ENCODE results near the gene TOP2B. TPM values are rescaled to one million over a fixed set of nuclear protein-coding genes. Genes with fewer than 3 reads are reported as not detected.

The TOP2B gene, protein sequence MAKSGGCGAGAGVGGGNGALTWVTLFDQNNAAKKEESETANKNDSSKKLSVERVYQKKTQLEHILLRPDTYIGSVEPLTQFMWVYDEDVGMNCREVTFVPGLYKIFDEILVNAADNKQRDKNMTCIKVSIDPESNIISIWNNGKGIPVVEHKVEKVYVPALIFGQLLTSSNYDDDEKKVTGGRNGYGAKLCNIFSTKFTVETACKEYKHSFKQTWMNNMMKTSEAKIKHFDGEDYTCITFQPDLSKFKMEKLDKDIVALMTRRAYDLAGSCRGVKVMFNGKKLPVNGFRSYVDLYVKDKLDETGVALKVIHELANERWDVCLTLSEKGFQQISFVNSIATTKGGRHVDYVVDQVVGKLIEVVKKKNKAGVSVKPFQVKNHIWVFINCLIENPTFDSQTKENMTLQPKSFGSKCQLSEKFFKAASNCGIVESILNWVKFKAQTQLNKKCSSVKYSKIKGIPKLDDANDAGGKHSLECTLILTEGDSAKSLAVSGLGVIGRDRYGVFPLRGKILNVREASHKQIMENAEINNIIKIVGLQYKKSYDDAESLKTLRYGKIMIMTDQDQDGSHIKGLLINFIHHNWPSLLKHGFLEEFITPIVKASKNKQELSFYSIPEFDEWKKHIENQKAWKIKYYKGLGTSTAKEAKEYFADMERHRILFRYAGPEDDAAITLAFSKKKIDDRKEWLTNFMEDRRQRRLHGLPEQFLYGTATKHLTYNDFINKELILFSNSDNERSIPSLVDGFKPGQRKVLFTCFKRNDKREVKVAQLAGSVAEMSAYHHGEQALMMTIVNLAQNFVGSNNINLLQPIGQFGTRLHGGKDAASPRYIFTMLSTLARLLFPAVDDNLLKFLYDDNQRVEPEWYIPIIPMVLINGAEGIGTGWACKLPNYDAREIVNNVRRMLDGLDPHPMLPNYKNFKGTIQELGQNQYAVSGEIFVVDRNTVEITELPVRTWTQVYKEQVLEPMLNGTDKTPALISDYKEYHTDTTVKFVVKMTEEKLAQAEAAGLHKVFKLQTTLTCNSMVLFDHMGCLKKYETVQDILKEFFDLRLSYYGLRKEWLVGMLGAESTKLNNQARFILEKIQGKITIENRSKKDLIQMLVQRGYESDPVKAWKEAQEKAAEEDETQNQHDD (N-terminal part only)
- total RNA-seq (100 to 1,000 TPM in 1 of 2 donors, 10 to 100 TPM in 1; 92.7 to 100 TPM), polyA plus RNA-seq (ENCODE audit: insufficient read length in 6 of 6) (100 to 1,000 TPM; 247 to 310 (median 280) TPM)
- long read RNA-seq, donor 1, full-length matches to known transcripts: 4 of 73 reads
- long read RNA-seq, donor 1, partial matches to known transcripts: 69 of 73 reads
- long read RNA-seq, donor 1, other reads (novel, unspliced or antisense): 0 of 73 reads
- long read RNA-seq, donor 2, full-length matches to known transcripts: 4 of 29 reads
- long read RNA-seq, donor 2, partial matches to known transcripts: 25 of 29 reads
- long read RNA-seq, donor 2, other reads (novel, unspliced or antisense): 0 of 29 reads
- long read RNA-seq, donor 3, full-length matches to known transcripts: 7 of 7 reads
- long read RNA-seq, donor 3, partial matches to known transcripts: 0 of 7 reads
- long read RNA-seq, donor 3, other reads (novel, unspliced or antisense): 0 of 7 reads
- long read RNA-seq, donor 4: 0 reads
- long read RNA-seq, donor 5, full-length matches to known transcripts: 3 of 27 reads
- long read RNA-seq, donor 5, partial matches to known transcripts: 24 of 27 reads
- long read RNA-seq, donor 5, other reads (novel, unspliced or antisense): 0 of 27 reads
- long read RNA-seq, donor 6, full-length matches to known transcripts: 3 of 9 reads
- long read RNA-seq, donor 6, partial matches to known transcripts: 6 of 9 reads
- long read RNA-seq, donor 6, other reads (novel, unspliced or antisense): 0 of 9 reads
- long read RNA-seq, donor 7, full-length matches to known transcripts: 2 of 2 reads
- long read RNA-seq, donor 7, partial matches to known transcripts: 0 of 2 reads
- long read RNA-seq, donor 7, other reads (novel, unspliced or antisense): 0 of 2 reads
- long read RNA-seq, donor 8, full-length matches to known transcripts: 2 of 8 reads
- long read RNA-seq, donor 8, partial matches to known transcripts: 6 of 8 reads
- long read RNA-seq, donor 8, other reads (novel, unspliced or antisense): 0 of 8 reads
- long read RNA-seq, donor 9: 0 reads
- long read RNA-seq, donor 10, partial matches to known transcripts: 3 of 3 reads
- long read RNA-seq, donor 10, other reads (novel, unspliced or antisense): 0 of 3 reads
- long read RNA-seq, donor 11, full-length matches to known transcripts: 2 of 34 reads
- long read RNA-seq, donor 11, partial matches to known transcripts: 32 of 34 reads
- long read RNA-seq, donor 11, other reads (novel, unspliced or antisense): 0 of 34 reads
- long read RNA-seq, donor 12, full-length matches to known transcripts: 1 of 16 reads
- long read RNA-seq, donor 12, partial matches to known transcripts: 15 of 16 reads
- long read RNA-seq, donor 12, other reads (novel, unspliced or antisense): 0 of 16 reads

GRCh38 chr3:25664812-25665314 lies at the start of gene TOP2B:
Gene TOP2B, minus strand, starts transcription at chr3:25664907. Its CDS starts 610 bp downstream, at chr3:25664297.
- Histone ChIP-seq H3K27ac (peak within 1 kb of the TSS; percentile 97), H3K9me3 (no peaks in the 10 kb centered on the region), H3K27me3 (no peaks in the 10 kb centered on the region), H3K4me1 (peaks cover 16 to 44% of the 10 kb centered on the region in 2 donors), H3K36me3 (no peaks in the 10 kb centered on the region), H3K4me3 (peak within 1 kb of the TSS; percentile 62 to 65)
- DNase-seq: peak; percentile 96 to 98 (median 96)
- ATAC-seq: peak; percentile 98
- intact Hi-C loops (cut with DNase I): loop anchor here in 1 of 2 donors (10.0 kb wide), 1 partner anchor 120 kb away; the partner anchor contains the start of gene NGLY1
- no peak for TF ChIP-seq CTCF (IDR thresholded peaks at IDR 0.05)

DNA sequence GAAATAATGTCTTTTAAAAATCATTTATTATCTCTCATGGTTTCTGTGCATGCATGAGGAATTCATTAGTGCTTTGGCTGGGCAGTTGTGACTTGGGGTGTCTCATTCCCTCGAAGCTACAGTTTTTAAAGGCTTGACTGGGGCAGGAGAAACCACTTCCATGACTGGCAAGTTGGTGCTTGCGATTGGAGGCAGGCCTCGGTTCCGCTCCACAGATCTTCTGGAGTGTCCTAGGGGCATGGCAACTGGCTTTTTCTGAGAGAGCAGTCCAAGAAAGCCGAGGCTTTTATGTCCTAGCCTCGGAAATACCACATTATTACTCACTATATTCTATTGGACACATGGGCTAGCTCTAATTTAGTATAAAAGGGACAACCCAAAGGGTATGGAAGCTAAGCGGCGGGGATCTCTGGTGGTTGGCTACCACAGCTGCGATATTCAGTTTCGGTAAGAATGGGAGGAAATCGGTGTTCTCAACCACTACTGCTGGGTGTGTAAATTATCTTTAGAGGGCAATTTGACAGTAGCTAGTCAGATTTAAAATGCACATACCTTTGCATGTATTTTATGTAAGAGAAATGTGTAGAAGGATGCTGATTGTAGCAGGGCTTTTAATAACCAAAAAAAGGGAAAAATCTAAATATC lies 48.8 kb upstream of the TOP2B start:
- DNase-seq: no peak
- no peaks in the 10 kb centered on the region for H3K4me1 ChIP-seq
- no peak for ATAC-seq
- TF ChIP-seq CTCF (IDR thresholded peaks at IDR 0.05): no peak
- intact Hi-C loops (cut with DNase I): no loop called here
- no peaks in the 10 kb centered on the region for H3K27me3 ChIP-seq
- no peaks in the 10 kb centered on the region for H3K36me3 ChIP-seq
- no peak overlapping the region for H3K27ac ChIP-seq
- H3K9me3 ChIP-seq: no peaks in the 10 kb centered on the region
- no peak overlapping the region for H3K4me3 ChIP-seq

GRCh38 chr3:25711090-25711489 lies 46.4 kb upstream of the TOP2B start:
- no peaks in the 10 kb centered on the region for H3K36me3 ChIP-seq
- no peaks in the 10 kb centered on the region for H3K27me3 ChIP-seq
- no peak overlapping the region for H3K27ac ChIP-seq
- no peak for DNase-seq
- no peaks in the 10 kb centered on the region for H3K4me1 ChIP-seq
- no peak for TF ChIP-seq CTCF (IDR thresholded peaks at IDR 0.05)
- no peaks in the 10 kb centered on the region for H3K9me3 ChIP-seq
- no peak for ATAC-seq
- intact Hi-C loops (cut with DNase I): no loop called here
- H3K4me3 ChIP-seq: no peak overlapping the region

Data from left lung (tissue), 14 donors.